GM12801 (cell line): ENCODE results near the gene NEDD4.

ENCODE experiments used
- CTCF ChIP-seq: IDR thresholded peaks from one replicate; pipeline ENCODE4 v1.5.1; 2011; ENCODE audit warnings: control low read depth; ENCODE audit not compliant: insufficient read length; ENCODE audit errors: extremely low read depth

The NEDD4 gene

DNA sequence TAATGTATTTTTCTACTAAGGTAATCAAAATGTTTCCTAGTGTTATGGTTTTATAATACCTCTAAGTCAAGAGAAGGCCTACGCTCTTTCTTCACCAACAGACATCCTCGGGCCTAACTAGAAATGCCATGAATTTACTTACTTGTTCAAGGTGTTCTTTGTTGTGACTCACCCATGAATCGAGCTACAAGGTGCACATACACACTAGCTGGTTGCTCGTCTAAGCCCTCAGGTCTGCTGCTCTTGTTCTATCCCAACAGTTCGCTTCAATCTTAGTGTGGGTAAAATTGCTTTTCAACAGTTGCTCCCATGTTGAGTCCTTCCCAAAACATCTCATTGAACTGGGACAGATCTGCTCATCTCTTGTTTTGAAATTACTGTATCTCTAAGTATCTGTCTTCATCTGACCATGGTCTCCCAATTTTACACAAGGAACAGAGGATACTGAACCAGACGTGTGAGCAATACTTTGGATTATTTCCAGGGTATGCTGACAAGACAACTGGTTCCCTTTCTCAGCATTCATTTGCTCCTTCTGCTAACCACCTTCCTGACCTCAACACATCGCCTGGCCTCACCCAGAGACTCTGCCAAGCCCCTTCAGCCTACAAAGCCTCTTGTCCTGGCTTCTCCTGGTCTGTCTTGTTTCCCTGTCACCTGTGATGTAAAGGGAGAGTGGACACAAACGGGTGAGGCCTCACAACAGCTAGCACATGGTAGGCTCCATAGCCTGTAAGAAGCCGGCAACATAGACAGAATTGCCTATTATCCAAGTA, 84.2 kb downstream of the NEDD4 start:
- TF ChIP-seq CTCF: no peak

DNA sequence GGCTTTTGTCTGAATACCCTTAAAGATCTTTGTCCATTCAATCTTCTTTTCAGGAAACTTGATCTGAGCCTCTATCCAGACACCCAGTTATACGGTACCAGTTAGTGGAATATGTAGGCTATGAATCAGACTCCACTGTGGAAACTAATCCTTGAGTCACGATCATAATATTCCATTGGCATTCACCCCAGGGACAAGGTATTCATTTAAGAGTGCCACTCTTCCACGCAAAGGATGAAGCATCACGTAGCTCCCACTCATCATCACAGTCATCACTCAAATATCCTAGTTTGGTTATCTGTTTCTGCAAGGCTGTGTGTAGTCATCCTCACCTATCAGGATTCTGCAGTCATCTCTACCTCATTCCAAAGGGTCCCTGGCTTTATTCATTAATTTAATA, 85.6 kb downstream of the NEDD4 start:
- TF ChIP-seq CTCF: no peak

DNA sequence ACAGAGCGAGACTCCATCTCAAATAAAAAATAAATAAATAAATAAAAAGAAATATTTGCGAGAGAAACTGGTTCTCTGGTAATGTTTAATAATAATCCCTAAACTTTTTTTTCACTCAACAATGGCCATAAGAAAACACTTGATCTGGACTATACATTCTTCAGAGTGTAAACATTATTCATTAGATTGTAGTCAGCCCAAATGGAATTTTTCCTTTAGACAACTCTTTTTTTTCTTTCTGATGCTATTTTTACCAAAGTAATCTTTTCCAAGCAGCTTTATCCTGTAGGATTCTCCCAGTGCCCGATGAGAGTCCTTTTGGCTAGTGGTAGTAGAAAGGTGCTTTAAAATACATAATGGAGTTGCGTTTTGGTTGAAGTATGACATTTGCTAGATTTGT, 90.4 kb downstream of the NEDD4 start:
- TF ChIP-seq CTCF: no peak

DNA sequence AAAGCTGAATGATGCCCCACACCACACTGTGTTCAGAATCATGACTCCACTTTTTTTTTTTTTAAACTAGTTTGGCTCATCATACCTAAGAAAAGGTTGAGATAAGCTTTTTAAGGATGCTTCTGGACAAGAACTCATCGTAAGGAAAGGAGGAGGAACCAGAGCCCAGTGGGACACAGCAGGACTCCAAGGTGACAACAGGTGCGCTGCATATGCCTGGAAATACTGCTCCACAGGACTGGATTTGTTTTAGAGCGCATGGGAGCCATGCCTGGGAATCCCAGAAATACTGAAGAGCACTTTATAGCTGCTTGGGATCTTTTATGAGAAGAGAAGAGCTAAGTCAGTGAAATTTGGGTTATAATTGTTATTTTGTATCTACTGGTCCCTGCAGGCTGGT, 93.4 kb downstream of the NEDD4 start:
- no peak for TF ChIP-seq CTCF

GRCh38 chr15:55899537-55899936, 93.9 kb downstream of the NEDD4 start:
- TF ChIP-seq CTCF: no peak

GRCh38 chr15:55897560-55898336, 95.7 kb downstream of the NEDD4 start:
- no peak for TF ChIP-seq CTCF

GRCh38 chr15:55894399-55894965, 98.9 kb downstream of the NEDD4 start:
- TF ChIP-seq CTCF: no peak
